ENCODE measurements around the gene NOC4L.

- TF ChIP-seq, protein P1, sequence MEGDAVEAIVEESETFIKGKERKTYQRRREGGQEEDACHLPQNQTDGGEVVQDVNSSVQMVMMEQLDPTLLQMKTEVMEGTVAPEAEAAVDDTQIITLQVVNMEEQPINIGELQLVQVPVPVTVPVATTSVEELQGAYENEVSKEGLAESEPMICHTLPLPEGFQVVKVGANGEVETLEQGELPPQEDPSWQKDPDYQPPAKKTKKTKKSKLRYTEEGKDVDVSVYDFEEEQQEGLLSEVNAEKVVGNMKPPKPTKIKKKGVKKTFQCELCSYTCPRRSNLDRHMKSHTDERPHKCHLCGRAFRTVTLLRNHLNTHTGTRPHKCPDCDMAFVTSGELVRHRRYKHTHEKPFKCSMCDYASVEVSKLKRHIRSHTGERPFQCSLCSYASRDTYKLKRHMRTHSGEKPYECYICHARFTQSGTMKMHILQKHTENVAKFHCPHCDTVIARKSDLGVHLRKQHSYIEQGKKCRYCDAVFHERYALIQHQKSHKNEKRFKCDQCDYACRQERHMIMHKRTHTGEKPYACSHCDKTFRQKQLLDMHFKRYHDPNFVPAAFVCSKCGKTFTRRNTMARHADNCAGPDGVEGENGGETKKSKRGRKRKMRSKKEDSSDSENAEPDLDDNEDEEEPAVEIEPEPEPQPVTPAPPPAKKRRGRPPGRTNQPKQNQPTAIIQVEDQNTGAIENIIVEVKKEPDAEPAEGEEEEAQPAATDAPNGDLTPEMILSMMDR (IDR thresholded peaks at IDR 0.05): no peak
- TF ChIP-seq POLR2A (IDR thresholded peaks at IDR 0.05): no peak
- no peak for TF ChIP-seq POLR2AphosphoS5 (IDR thresholded peaks at IDR 0.05)
Measured at GRCh38 chr12:132144810-132145168, 532 bp downstream of the NOC4L start.

Data from breast epithelium (tissue), 3 donors.